OCI-LY3 (cell line): ENCODE results near the gene C10orf90.

ENCODE experiments used
- EZH2phosphoT487 ChIP-seq: fragments of 200-600 bp; shearing (Covaris generic); IDR thresholded peaks from 2 replicates; pipeline ENCODE4 v1.6.1; 2018; ENCODE audit warnings: antibody characterized with exemption, mixed run types, low read depth
- TF ChIP-seq, protein P1 (sequence below): fragments of 200-600, 300-600 bp; sonication (generic); IDR thresholded peaks from 2 replicates; pipeline ENCODE4 v1.5.1; 2014; ENCODE audit warnings: antibody characterized with exemption, low read length, low read depth

DNA sequence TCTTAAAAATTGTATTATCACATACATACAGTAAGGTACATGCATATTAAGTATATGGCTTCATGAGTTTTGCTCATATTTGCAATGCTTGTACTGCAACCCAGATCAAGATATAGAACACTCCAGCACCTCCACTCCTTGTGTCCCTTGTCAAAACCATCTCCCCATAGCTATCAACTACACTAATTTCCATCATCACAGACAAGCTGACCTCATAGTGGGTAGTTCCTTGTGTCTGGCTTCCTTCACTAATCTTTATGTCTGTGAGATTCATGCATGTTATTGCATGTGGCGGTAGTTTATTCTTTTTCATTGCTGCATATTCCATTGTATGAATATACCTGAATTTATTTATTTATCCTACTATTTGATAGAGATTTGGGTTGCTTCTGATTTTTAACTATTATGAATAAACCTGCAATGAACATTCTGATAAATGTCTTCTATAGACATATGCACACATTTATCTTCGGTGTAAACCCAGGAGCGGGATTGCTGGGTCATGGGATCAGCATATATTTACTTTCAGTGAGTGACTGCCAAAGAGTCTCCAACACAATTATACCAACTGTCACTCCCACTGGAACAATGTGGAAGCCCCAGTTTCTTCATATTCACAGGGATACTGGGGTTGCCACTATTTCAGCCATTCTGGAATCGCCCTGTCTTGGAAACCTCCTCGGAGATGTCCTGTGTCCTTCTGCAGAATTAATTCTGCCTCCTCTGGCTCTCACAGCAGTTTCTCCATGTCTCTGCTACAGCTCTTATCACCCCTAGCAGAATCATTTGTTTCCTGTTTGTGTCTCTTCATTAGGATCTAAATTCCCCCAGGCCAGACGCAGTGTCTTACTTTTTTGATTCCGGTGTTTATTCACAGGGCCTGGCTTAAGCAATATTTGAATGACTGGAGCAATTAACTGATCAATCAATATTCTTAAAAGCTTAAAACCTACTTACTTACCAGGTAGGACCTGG, 267.5 kb downstream of the C10orf90 start:
- TF ChIP-seq, protein P1, sequence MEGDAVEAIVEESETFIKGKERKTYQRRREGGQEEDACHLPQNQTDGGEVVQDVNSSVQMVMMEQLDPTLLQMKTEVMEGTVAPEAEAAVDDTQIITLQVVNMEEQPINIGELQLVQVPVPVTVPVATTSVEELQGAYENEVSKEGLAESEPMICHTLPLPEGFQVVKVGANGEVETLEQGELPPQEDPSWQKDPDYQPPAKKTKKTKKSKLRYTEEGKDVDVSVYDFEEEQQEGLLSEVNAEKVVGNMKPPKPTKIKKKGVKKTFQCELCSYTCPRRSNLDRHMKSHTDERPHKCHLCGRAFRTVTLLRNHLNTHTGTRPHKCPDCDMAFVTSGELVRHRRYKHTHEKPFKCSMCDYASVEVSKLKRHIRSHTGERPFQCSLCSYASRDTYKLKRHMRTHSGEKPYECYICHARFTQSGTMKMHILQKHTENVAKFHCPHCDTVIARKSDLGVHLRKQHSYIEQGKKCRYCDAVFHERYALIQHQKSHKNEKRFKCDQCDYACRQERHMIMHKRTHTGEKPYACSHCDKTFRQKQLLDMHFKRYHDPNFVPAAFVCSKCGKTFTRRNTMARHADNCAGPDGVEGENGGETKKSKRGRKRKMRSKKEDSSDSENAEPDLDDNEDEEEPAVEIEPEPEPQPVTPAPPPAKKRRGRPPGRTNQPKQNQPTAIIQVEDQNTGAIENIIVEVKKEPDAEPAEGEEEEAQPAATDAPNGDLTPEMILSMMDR, result no peak
- no peak for TF ChIP-seq EZH2phosphoT487
